Measurements from ENCODE around the gene ASB16.

GRCh38 chr17:44203731-44204440 lies 33.4 kb downstream of the ASB16 start:
- TF ChIP-seq CTCF (IDR thresholded peaks at IDR 0.05; ENCODE audit: low read depth, low read length, poor library complexity, severe bottlenecking) (peak; percentile 85), EZH2phosphoT487 (IDR thresholded peaks at IDR 0.05; ENCODE audit: borderline replicate concordance, low read length) (no peak)
